Jurkat, Clone E6-1 (cell line): ENCODE data around the gene TJP1.
"Not testable (repeated sequence)": the region's sequence is repeated elsewhere in the genome, so short reads cannot be mapped to it uniquely, and the experiment has no call there.

Source experiments
- DNase-seq: peaks from one replicate; pipeline ENCODE4 v3.0.0-alpha.2; 2011; ENCODE audit warnings: low read depth, low spot score
- H3K4me3 ChIP-seq: 2 replicates; pipeline ENCODE4 v1.5.1; 2011; ENCODE audit warnings: mild to moderate bottlenecking, low read length, control low read depth, moderate library complexity

The TJP1 gene

GRCh38 chr15:29842290-29842689 is 20.0 kb upstream of the TJP1 start:
- DNase-seq, result no peak
- H3K4me3 ChIP-seq, result no peak overlapping the region

DNA sequence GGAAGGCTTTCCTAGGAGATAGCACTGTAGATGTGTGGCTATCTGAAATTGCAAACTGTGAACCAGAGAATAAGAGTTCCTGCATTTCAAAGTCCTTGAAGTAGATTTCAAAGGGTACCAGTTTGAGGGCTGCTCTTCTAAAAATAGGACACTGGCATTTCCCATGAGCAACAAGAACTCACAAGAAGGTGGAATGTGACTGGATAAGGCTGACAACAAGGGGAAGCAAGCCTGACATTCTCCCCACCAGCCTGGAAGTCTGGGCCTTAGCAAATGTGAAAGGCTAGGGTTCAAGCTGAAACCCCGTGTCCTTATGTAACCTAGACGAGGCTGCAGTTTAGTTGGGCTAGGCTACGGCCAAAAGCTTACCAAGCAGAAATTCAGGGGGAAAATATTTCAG is 18.7 kb upstream of the TJP1 start:
- no peak overlapping the region for H3K4me3 ChIP-seq
- DNase-seq, result no peak

DNA sequence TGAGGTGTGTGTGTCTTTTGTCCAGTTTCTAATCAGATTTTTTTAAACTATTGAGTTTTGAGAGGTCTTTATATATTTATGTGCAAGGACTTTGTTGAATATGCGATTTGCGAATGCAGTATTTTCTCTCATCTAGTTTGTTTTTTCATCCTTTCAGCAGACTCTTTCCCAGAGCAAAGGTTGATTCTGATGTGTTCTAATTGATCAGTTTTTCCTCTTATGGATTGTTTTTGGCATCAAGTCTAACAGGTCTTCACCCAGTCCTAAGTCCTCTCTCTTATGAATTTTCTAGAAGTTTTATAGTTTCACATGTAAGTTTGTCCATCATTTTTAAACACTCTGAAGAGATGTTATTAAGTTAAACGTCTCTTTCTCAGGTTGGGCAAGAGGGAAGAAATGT is 17.8 kb upstream of the TJP1 start:
- H3K4me3 ChIP-seq, result no peak overlapping the region
- no peak for DNase-seq

GRCh38 chr15:29838352-29839010 is 16.2 kb upstream of the TJP1 start:
- no peak for DNase-seq
- H3K4me3 ChIP-seq, result no peak overlapping the region

DNA sequence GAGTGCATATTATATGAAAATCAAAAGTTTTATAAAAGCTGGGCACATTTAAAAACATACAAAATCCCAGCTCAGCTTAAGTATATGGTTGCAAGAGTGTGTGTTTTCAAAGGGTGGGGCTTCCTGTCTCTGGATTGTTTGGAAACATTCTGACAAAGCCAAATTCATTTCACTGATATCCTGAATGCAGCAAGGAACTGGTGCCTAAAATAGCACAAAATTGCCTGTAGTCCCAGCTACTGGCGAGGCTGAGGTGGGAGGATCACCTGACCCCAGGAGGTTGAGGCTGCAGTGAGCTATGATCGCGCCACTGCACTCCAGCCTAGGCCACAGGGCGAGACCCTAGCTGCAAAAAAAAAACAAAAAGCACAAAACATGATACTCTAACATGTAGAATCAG is 13.0 kb upstream of the TJP1 start:
- H3K4me3 ChIP-seq, result no peak overlapping the region

DNA sequence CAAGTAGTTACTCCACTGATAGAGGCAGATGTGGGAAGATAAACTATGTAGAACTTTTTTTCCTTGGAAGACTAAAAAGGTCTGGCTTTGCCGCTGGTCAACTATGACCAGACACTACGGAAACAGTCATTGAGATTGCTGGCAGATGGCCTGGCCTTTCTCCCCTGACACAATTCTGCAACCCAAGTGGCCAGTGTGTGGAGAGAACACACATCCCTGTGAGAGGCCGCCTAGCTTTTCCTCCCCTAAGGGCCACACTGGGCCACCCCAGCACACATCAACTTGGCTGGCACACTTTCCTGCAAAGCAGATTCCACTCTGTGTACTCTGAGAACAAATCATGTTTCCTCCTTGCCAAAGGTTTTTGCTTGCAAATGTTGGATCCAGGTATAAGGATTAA is 10.4 kb upstream of the TJP1 start:
- H3K4me3 ChIP-seq, result no peak overlapping the region
- no peak for DNase-seq

More for the DNA sequence above, 13.0 kb upstream of the TJP1 start:
- no peak for DNase-seq

GRCh38 chr15:29826908-29827820 is 4.9 kb upstream of the TJP1 start:
- DNase-seq, result no peak
- no peak overlapping the region for H3K4me3 ChIP-seq

- DNase-seq, result peak; percentile 77
- H3K4me3 ChIP-seq, result no peak overlapping the region
Measured at GRCh38 chr15:29825227-29825626, 3.0 kb upstream of the TJP1 start.

- H3K4me3 ChIP-seq, result no peak overlapping the region
- no peak for DNase-seq
Measured at GRCh38 chr15:29822684-29823459, 604 bp upstream of the TJP1 start.

- no peak overlapping the region for H3K4me3 ChIP-seq
- DNase-seq, result no peak
Measured at GRCh38 chr15:29821416-29822099, 710 bp downstream of the TJP1 start.

DNA sequence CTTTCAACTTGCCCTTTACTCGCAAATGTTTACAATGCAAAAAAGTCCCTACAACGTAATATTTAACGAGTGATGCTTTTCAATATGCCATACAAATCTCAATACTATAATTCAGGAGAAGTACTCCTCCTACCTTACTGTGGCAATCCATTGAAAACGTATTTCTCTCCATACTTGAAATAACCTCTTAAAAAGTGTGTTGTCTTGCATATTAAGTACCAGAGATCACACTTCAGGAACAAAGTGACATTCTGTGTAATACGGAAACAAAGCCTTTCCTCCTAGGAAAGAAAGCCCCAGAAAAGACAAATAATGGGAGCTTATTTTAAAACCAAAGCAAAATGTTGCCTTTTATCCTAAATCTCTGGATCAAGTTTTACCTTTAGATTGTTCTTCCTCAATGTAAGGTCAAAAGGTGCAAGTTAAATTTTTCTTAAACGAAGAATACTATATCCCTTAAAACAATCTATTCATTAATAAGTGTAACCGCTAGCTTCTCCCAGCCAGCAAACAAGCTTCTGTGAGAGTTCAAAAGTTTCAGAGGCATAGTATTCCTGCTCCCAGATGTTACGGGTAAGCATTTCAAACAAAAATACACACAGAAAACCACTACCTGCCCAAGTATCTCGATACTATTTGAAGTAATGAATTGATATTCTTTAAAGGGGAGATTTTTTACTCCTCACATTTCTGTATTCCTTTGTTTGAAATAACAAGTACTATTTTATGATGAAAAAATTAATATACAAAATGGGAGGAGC is 1.7 kb downstream of the TJP1 start:
- no peak for DNase-seq
- no peak overlapping the region for H3K4me3 ChIP-seq

GRCh38 chr15:29819979-29820378 is 2.3 kb downstream of the TJP1 start:
- DNase-seq, result no peak

GRCh38 chr15:29818141-29818540 is 4.1 kb downstream of the TJP1 start:
- DNase-seq, result no peak
- H3K4me3 ChIP-seq, result no peak overlapping the region

More at GRCh38 chr15:29819979-29820378, 2.3 kb downstream of the TJP1 start:
- no peak overlapping the region for H3K4me3 ChIP-seq

DNA sequence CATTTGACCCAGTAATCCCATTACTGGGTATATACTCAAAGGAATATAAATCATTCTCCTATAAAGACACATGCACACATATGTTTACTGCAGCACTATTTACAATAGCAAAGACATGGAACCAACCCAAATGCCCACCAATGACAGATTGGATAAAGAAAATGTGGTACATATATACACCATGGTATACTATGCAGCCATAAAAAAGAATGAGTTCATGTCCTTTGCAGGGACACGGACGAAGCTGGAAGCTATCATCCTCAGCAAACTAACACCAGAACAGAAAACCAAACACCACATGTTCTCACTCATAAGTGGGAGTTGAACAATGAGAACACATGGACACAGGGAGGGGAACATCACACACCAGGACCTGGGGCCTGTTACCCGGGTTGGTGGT is 4.8 kb downstream of the TJP1 start:
- not testable (repeated sequence) for DNase-seq, H3K4me3 ChIP-seq

GRCh38 chr15:29815000-29815710 is 7.1 kb downstream of the TJP1 start:
- no peak overlapping the region for H3K4me3 ChIP-seq
- DNase-seq, result no peak

DNA sequence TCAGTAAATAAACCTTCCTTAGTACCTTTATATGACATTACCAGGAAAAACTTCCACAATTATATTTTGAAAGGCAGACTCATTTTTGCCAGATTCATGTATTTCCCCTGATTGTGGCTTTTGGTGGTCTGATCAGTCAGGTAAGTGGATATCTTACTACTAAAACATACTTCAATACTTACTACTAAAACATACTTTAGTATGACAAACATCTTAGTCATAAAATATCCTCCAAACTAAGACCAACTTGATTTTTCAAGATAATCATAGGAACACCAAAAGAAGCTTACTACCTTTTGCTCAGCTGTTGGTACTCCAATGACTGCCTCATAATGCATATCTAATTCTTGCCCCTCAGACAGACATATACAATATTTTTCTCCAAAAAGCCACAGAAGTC is 9.3 kb downstream of the TJP1 start:
- DNase-seq, result no peak
- H3K4me3 ChIP-seq, result no peak overlapping the region

DNA sequence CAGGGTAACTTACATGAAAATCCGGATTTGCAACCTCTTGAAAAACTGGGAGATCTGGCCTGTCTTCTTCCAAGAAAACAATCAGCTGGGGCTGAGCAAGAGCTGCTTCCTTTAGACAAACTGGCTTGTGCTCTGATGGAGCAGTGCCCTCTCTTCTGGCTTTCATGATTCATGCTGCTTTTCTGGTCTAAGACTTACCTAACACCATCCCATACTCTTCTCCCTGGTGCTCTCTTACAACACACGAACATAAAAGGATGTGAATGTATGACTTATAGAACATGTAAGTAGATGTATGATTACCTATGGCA is 9.9 kb downstream of the TJP1 start:
- H3K4me3 ChIP-seq, result no peak overlapping the region
- DNase-seq, result no peak

DNA sequence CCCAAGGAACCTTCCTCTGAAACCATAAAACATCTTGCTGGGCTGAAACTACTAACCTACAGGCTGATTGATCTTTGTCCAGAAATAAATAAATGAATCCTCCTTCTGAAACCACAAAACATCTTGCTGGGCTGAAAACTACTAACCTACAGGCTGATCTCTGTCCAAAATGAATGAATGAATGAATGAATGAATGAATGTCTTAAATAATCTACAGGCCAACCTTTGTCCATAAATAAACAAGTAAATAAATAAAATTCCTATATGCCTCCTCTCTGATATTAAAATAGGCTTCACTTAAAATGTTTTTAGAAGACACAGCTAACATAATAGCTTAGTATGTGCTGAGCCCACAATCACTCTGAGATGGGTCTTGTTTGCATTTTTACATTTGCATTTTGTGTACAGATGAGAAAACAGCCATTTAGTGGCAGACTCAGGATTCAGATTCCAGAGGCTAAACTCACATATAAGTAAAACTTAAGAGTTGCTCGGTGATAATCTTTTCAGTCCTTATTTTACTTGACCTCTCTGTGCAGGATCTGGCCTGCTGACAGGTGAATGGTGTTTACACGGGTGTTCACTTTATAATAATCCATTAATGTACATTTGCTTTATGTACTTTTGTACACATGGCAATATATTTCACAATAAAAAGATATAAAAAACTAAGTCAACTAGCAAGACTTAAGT is 10.4 kb downstream of the TJP1 start:
- no peak overlapping the region for H3K4me3 ChIP-seq
- DNase-seq, result no peak
